Stimulated activated CD8-positive, alpha-beta memory T cell treated with anti-CD3 and anti-CD28 coated beads, Interleukin-12 subunit alpha, Interleukin-12 subunit beta, amount 100 ng/mL, for 24 hours (primary cell): ENCODE measurements around the gene SLC48A1.

Experiments used
- DNase-seq: peaks from one replicate; pipeline ENCODE4 v3.0.0-alpha.2; 2020; ENCODE audit errors: extremely low read depth

The SLC48A1 gene

GRCh38 chr12:47757840-47758583 is 15.0 kb upstream of the SLC48A1 start:
- DNase-seq: no peak

GRCh38 chr12:47758584-47758833 is 14.5 kb upstream of the SLC48A1 start:
- DNase-seq: no peak

GRCh38 chr12:47758834-47759690 is 14.0 kb upstream of the SLC48A1 start, which contains the start of gene RAPGEF3:
Gene RAPGEF3, minus strand, starts transcription at chr12:47758880. Its CDS starts 324 bp downstream, at chr12:47758556.
- no peak for DNase-seq

GRCh38 chr12:47762850-47763465 is 10.1 kb upstream of the SLC48A1 start:
- no peak for DNase-seq

- no peak for DNase-seq
These were observed 9.3 kb upstream of the SLC48A1 start for GRCh38 chr12:47763481-47764346.

GRCh38 chr12:47766502-47767215 is 6.4 kb upstream of the SLC48A1 start:
- no peak for DNase-seq

GRCh38 chr12:47767216-47767724 is 5.8 kb upstream of the SLC48A1 start:
- no peak for DNase-seq

GRCh38 chr12:47768323-47768811 is 4.7 kb upstream of the SLC48A1 start:
- no peak for DNase-seq

GRCh38 chr12:47769234-47770085 is 3.6 kb upstream of the SLC48A1 start:
- no peak for DNase-seq

- DNase-seq: no peak
These were observed 2.8 kb upstream of the SLC48A1 start for GRCh38 chr12:47770086-47770726.

GRCh38 chr12:47771304-47771703 is 1.7 kb upstream of the SLC48A1 start:
- no peak for DNase-seq

- no peak for DNase-seq
These were observed 861 bp upstream of the SLC48A1 start for GRCh38 chr12:47772094-47772660.

- DNase-seq: no peak
These were observed 338 bp upstream of the SLC48A1 start for GRCh38 chr12:47772738-47773061.

- no peak for DNase-seq
These were observed 981 bp downstream of the SLC48A1 start for GRCh38 chr12:47773858-47774580.

GRCh38 chr12:47774663-47775062 is 1.6 kb downstream of the SLC48A1 start:
- no peak for DNase-seq

- no peak for DNase-seq
These were observed 2.3 kb downstream of the SLC48A1 start for GRCh38 chr12:47775100-47775911.

GRCh38 chr12:47776471-47777143 is 3.6 kb downstream of the SLC48A1 start:
- DNase-seq: no peak
